NCI-H1436 (cell line): ENCODE data around the gene ANP32A.
A peak's percentile ranks its signal among the peaks of the same experiment; 100 is the strongest.

Experiments
- DNase-seq: peaks from one replicate; lab custom pipeline; 2025; lab: John Stamatoyannopoulos, UW

ANP32A gene

DNA sequence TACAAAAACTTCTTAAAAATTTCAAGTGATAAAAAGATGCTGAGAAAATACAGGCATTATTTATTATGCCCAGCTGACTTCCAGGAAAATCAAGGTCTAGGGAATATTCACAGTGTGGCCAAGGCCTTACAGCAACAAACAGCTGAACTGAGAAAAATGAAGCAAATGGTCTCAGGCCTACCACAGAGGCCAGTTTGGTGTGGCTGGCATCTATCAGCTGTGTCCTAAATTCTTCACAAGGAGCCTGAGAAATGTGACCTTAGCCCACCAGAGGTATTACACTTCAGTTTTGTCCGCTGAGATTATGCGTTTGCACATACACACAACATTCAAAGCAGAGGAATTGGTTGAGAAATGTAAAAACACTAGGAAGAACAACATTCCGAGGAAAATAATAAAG, 77.4 kb downstream of the ANP32A start:
- no peak for DNase-seq

- DNase-seq: no peak
These were observed 81.2 kb downstream of the ANP32A start for GRCh38 chr15:68739390-68740080.

DNA sequence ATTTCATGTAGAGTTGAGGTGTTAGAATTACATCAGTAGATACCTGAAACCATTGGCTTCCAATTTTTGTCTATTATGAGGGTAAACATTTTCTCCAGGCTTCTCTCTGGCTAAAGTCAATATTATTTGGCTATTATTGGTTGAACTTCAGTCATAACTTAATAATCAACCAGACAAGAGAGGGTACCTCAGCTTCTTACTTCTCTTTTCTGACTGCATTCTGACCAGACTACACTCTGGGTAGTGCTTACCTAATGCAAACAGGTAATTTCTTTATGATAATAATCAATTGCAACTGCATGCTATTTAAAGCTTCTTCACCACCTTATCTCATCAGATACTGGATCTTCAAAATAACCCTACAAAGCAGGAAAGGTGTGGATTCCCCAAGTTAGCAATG, 85.1 kb downstream of the ANP32A start:
- no peak for DNase-seq

GRCh38 chr15:68734881-68735280, 85.8 kb downstream of the ANP32A start:
- DNase-seq: no peak

- DNase-seq: no peak
These were observed 86.3 kb downstream of the ANP32A start for GRCh38 chr15:68734352-68734751.

- no peak for DNase-seq
These were observed 87.0 kb downstream of the ANP32A start for GRCh38 chr15:68733666-68734065.

DNA sequence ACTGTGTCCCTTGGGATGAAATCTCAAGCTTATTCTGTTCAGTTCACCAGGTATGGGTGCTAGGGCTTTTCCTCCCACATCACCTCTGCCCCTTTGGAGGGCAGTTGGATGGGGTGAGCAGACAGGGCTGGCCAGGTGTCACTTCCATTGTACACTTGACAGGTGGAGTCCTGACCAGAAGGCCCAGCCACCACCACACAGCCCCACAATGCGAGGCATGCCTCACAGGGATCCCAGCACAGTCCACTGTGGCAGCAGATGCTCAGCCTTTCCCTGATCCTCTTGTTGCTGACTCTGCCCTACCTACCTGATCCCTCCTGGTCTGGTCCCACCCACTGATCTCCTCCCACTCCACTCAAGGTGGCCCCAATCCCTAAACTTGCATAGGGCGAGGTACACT, 88.2 kb downstream of the ANP32A start:
- no peak for DNase-seq

GRCh38 chr15:68730976-68731897, 89.5 kb downstream of the ANP32A start:
- no peak for DNase-seq

GRCh38 chr15:68730471-68730919, 90.2 kb downstream of the ANP32A start:
- DNase-seq: peak; percentile 30

DNA sequence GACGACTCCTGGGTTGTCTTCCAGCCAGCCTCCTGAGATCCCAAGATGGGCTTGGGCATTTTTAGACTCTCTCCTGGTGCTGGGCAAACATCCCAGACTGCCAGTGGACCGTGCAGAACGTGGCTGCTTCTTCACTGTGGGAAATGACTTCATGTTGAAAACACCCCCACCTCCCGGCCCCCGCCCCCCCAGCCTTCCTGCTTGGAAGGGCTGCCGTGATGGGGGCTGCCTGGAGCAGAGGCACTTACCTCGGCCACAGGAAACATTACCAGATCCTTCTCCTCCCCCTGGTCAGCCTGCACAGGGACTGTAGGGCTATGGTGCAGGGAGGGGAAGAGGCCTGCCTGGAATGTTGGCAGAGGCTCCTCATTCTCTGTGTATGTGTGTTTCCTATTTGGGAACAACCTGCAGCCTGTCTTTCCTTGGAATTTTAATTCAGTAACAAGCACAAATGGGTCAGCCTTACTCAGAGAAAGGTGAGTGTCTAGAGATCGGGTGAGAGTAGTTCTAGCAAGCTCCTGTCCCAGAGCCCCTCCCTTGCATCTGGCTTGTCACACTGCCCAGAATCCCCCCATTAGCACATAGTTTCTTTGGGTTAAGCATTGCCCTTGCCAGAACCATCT, 90.8 kb downstream of the ANP32A start:
- no peak for DNase-seq
